Activated naive CD4-positive, alpha-beta T cell treated with anti-CD3 and anti-CD28 coated beads, Interleukin-2, amount 50 U/mL, for 24 hours (primary cell): ENCODE results near the gene MYL6B.

Experiments used
- H3K27ac Mint-ChIP-seq: one replicate; pipeline ENCODE4 v1.8.0; 2021; ENCODE audit warnings: mild to moderate bottlenecking, mixed read lengths
- H3K27me3 Mint-ChIP-seq: one replicate; pipeline ENCODE4 v1.8.0; 2021; ENCODE audit warnings: mixed read lengths
- H3K36me3 Mint-ChIP-seq: one replicate; pipeline ENCODE4 v1.8.0; 2021; ENCODE audit warnings: mixed read lengths
- H3K4me1 Mint-ChIP-seq: one replicate; pipeline ENCODE4 v1.8.0; 2021; ENCODE audit warnings: mixed read lengths
- H3K4me3 Mint-ChIP-seq: one replicate; pipeline ENCODE4 v1.8.0; 2021; ENCODE audit warnings: mild to moderate bottlenecking, mixed read lengths
- H3K9me3 Mint-ChIP-seq: one replicate; pipeline ENCODE4 v1.8.0; 2021; ENCODE audit warnings: mixed read lengths

The MYL6B gene

GRCh38 chr12:56130876-56131275 lies 21.5 kb upstream of the MYL6B start:
- H3K4me1 Mint-ChIP-seq, result peaks cover 70% of the 10 kb centered on the region

GRCh38 chr12:56134897-56135296 lies 17.5 kb upstream of the MYL6B start:
- no peak overlapping the region for H3K27ac Mint-ChIP-seq

More at GRCh38 chr12:56130876-56131275, 21.5 kb upstream of the MYL6B start:
- Mint-ChIP-seq H3K9me3 (no peaks in the 10 kb centered on the region), H3K4me3 (peak overlapping the region; percentile 3), H3K36me3 (peaks cover 14% of the 10 kb centered on the region), H3K27me3 (no peaks in the 10 kb centered on the region), H3K27ac (peak overlapping the region; percentile 83)

DNA sequence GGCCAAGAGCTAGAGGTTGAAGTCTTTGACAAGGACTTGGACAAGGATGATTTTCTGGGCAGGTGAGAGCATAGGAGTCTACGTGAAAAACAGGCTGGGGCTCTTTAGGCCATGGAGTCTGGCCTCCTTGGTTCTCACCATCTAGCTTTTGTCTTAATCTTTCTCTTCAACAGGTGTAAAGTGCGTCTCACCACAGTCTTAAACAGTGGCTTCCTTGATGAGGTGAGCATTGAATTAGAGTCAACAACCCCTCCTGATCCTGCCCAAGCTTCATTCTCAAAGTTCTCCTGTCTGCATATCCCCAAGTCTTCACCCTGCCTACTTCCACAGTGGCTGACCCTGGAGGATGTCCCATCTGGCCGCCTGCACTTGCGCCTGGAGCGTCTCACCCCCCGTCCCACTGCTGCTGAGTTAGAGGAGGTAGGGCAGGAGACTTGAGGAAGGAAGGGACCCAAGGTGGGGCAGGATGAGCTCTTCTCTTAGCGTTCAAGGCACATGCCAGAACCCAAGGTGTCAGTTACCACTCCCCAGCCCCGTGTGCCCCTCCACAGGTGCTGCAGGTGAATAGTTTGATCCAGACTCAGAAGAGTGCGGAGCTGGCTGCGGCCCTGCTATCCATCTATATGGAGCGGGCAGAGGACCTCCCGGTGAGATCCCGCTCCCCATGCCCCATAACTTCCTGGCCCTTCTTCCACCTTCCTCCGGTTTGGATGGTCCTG lies 14.4 kb upstream of the MYL6B start:
- H3K9me3 Mint-ChIP-seq, result no peaks in the 10 kb centered on the region
- H3K27ac Mint-ChIP-seq, result peak overlapping the region; percentile 85
- peaks cover 40% of the 10 kb centered on the region for H3K36me3 Mint-ChIP-seq
- peaks cover 63% of the 10 kb centered on the region for H3K4me1 Mint-ChIP-seq
- H3K4me3 Mint-ChIP-seq, result peak overlapping the region; percentile 33
- H3K27me3 Mint-ChIP-seq, result no peaks in the 10 kb centered on the region

More at GRCh38 chr12:56134897-56135296, 17.5 kb upstream of the MYL6B start:
- Mint-ChIP-seq H3K27me3 (no peaks in the 10 kb centered on the region), H3K4me3 (no peak overlapping the region), H3K36me3 (peaks cover 33% of the 10 kb centered on the region), H3K4me1 (peaks cover 77% of the 10 kb centered on the region), H3K9me3 (no peaks in the 10 kb centered on the region)

DNA sequence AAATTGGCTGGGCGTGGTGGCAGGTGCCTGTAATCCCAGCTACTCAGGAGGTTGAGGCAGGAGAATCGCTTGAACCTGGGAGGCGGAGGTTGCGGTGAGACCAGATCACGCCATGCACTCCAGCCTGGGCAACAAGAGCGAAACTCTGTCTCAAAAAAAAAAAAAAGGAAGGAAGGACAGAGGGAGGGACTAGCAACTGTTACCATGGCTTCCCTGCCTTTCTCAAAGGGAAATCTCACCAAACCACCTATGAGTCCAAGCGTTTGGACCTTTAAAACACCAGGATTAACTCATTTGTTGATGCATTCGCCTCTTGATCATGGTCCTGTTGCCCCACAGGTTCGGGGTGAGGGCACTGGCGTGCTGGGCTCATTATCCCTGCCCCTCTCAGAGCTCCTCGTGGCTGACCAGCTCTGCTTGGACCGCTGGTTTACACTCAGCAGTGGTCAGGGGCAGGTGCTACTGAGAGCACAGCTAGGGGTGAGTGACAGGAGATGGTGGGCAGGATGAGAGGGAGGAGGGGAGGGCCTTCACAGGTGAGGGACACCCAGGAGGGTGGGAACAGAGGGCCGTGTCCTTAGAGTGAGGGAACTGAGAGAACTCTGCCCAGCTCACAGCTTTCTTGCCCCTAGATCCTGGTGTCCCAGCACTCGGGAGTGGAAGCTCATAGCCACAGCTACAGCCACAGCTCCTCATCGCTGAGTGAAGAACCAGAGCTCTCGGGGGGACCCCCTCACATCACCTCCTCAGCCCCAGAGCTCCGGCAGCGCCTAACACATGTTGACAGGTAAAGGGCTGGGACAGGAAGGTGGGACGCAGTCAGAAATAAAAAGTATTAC lies 10.2 kb upstream of the MYL6B start:
- no peaks in the 10 kb centered on the region for H3K27me3 Mint-ChIP-seq
- H3K9me3 Mint-ChIP-seq, result no peaks in the 10 kb centered on the region
- H3K4me3 Mint-ChIP-seq, result no peak overlapping the region
- H3K4me1 Mint-ChIP-seq, result peaks cover 50% of the 10 kb centered on the region
- peaks cover 31% of the 10 kb centered on the region for H3K36me3 Mint-ChIP-seq
- peak overlapping the region; percentile 88 for H3K27ac Mint-ChIP-seq

DNA sequence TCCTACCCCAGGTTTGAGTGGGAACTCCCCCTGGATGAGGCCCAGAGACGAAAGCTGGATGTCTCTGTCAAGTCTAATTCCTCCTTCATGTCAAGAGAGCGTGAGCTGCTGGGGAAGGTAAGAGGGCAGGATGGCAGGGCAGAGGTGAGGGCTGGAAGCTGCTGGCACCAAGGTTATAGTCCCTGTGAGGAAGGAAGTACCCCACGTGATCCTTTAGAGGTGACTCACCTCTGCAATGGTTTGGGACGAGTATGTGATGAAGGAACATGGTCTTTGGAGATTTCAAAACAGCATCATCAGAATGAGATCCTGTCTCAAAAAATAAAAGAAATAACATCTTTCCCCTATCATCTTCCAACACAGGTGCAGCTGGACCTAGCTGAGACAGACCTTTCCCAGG lies 9.2 kb upstream of the MYL6B start:
- H3K4me1 Mint-ChIP-seq, result peaks cover 41% of the 10 kb centered on the region
- peaks cover 25% of the 10 kb centered on the region for H3K36me3 Mint-ChIP-seq
- peak overlapping the region; percentile 9 for H3K4me3 Mint-ChIP-seq
- peak overlapping the region; percentile 88 for H3K27ac Mint-ChIP-seq
- H3K27me3 Mint-ChIP-seq, result no peaks in the 10 kb centered on the region
- no peaks in the 10 kb centered on the region for H3K9me3 Mint-ChIP-seq

- H3K9me3 Mint-ChIP-seq, result no peaks in the 10 kb centered on the region
- H3K27me3 Mint-ChIP-seq, result no peaks in the 10 kb centered on the region
- H3K4me1 Mint-ChIP-seq, result peaks cover 34% of the 10 kb centered on the region
- H3K27ac Mint-ChIP-seq, result peak overlapping the region; percentile 88
- H3K4me3 Mint-ChIP-seq, result no peak overlapping the region
- H3K36me3 Mint-ChIP-seq, result peaks cover 19% of the 10 kb centered on the region
Observed at GRCh38 chr12:56143870-56144269, 8.5 kb upstream of the MYL6B start.

DNA sequence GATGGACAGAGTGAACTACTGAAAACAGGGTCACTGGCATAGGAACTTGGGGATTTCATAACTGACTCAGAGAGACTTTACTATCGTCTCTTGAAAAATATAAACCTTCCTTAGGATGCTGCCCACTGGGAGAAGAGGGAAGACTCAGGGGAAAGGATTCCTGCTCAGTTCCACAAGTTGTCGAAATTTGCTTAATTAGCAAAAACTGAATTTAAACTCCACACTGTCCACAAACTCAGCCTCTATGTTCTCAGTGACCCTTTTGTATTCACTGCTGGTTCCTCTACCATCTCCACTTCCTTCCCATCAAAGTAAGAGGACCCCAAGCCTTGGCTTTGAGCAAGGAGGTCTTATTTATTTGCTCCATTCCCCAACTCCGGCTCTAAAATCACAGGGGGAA lies 7.2 kb upstream of the MYL6B start:
- H3K27ac Mint-ChIP-seq, result no peak overlapping the region
- peaks cover 13% of the 10 kb centered on the region for H3K36me3 Mint-ChIP-seq
- no peak overlapping the region for H3K4me3 Mint-ChIP-seq
- no peaks in the 10 kb centered on the region for H3K9me3 Mint-ChIP-seq
- H3K27me3 Mint-ChIP-seq, result no peaks in the 10 kb centered on the region
- peaks cover 32% of the 10 kb centered on the region for H3K4me1 Mint-ChIP-seq

GRCh38 chr12:56146492-56147460 lies 5.6 kb upstream of the MYL6B start:
- H3K27ac Mint-ChIP-seq, result no peak overlapping the region
- H3K36me3 Mint-ChIP-seq, result peaks cover 5% of the 10 kb centered on the region
- peaks cover 36% of the 10 kb centered on the region for H3K4me1 Mint-ChIP-seq
- H3K27me3 Mint-ChIP-seq, result no peaks in the 10 kb centered on the region
- H3K9me3 Mint-ChIP-seq, result no peaks in the 10 kb centered on the region
- no peak overlapping the region for H3K4me3 Mint-ChIP-seq

DNA sequence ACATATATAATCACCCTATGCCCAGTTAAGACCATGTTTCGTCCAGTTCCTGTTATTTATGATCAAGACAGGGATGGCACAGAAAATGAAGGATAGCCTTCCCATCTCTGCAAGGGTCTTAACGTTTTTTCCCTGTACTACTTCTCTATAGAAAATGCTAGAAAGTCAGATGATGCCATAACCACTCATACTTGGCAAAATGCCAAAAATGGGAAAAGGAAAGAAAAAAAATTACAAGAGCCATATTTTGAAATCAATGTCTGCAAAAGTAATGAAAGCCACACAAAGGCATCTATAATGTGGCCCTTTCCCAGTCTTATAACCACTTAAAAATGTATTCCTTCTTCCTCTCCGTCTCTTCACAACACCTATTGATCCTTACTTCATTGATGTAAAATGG lies 1.8 kb upstream of the MYL6B start:
- Mint-ChIP-seq H3K4me3 (peak overlapping the region; percentile 57), H3K36me3 (no peaks in the 10 kb centered on the region), H3K27me3 (no peaks in the 10 kb centered on the region), H3K9me3 (no peaks in the 10 kb centered on the region), H3K4me1 (peaks cover 29% of the 10 kb centered on the region), H3K27ac (peak overlapping the region; percentile 99)

GRCh38 chr12:56151672-56152131 lies 685 bp upstream of the MYL6B start:
- H3K27me3 Mint-ChIP-seq, result no peaks in the 10 kb centered on the region
- no peaks in the 10 kb centered on the region for H3K9me3 Mint-ChIP-seq
- H3K4me1 Mint-ChIP-seq, result peaks cover 31% of the 10 kb centered on the region
- peak overlapping the region; percentile 99 for H3K27ac Mint-ChIP-seq
- peak overlapping the region; percentile 96 for H3K4me3 Mint-ChIP-seq
- no peaks in the 10 kb centered on the region for H3K36me3 Mint-ChIP-seq

GRCh38 chr12:56152756-56153677 lies 630 bp downstream of the MYL6B start:
- peak overlapping the region; percentile 96 for H3K4me3 Mint-ChIP-seq
- peak overlapping the region; percentile 99 for H3K27ac Mint-ChIP-seq
- no peaks in the 10 kb centered on the region for H3K9me3 Mint-ChIP-seq
- peaks cover 40% of the 10 kb centered on the region for H3K4me1 Mint-ChIP-seq
- H3K27me3 Mint-ChIP-seq, result no peaks in the 10 kb centered on the region
- H3K36me3 Mint-ChIP-seq, result no peaks in the 10 kb centered on the region

- H3K4me3 Mint-ChIP-seq, result peak overlapping the region; percentile 33
- no peaks in the 10 kb centered on the region for H3K36me3 Mint-ChIP-seq
- H3K27ac Mint-ChIP-seq, result peak overlapping the region; percentile 17
- H3K4me1 Mint-ChIP-seq, result peaks cover 40% of the 10 kb centered on the region
- no peaks in the 10 kb centered on the region for H3K27me3 Mint-ChIP-seq
- no peaks in the 10 kb centered on the region for H3K9me3 Mint-ChIP-seq
Observed at GRCh38 chr12:56153678-56154065, 1.3 kb downstream of the MYL6B start.

- Mint-ChIP-seq H3K27ac (no peak overlapping the region), H3K4me1 (peaks cover 44% of the 10 kb centered on the region), H3K27me3 (no peaks in the 10 kb centered on the region), H3K36me3 (peaks cover 5% of the 10 kb centered on the region), H3K4me3 (no peak overlapping the region), H3K9me3 (no peaks in the 10 kb centered on the region)
Observed at GRCh38 chr12:56154246-56154771, 1.9 kb downstream of the MYL6B start.

DNA sequence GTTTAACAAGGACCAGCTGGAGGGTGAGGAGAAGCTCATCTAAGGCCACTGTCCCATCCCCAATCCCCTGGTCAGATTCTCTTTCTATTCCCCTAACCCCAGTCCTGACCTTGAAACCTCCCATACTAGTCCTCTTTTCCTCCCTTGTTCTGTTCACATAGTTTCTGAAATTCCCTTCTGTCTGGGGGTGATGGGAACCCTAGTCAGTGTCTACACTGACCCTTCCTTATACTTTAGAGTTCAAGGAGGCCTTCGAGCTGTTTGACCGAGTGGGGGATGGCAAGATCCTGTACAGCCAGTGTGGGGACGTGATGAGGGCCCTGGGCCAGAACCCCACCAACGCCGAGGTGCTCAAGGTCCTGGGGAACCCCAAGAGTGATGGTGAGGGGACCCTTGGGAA lies 2.4 kb downstream of the MYL6B start:
- Mint-ChIP-seq H3K27ac (no peak overlapping the region), H3K27me3 (no peaks in the 10 kb centered on the region), H3K4me1 (peaks cover 49% of the 10 kb centered on the region), H3K36me3 (peaks cover 5% of the 10 kb centered on the region), H3K4me3 (no peak overlapping the region), H3K9me3 (no peaks in the 10 kb centered on the region)
